Lung microvascular endothelial cell (primary cell): ENCODE data around the gene ANKDD1A. TPM values are rescaled to one million over a fixed set of nuclear protein-coding genes. Genes with fewer than 3 reads are reported as not detected.

Experiments
- DNase-seq, 2 donors: peaks; one replicate each; pipeline versions ENCODE4 v3.0.0 to v3.0.0-alpha.2; 2010; ENCODE audit warnings: low read depth in 2 of 2
- total RNA-seq: library from RNA; depleted of rRNA; stranded (reverse); fragments of >200 nt; gene quantifications from 2 replicates; pipeline ENCODE4 v1.2.1, GENCODE V29; 2014

The ANKDD1A gene
- total RNA-seq, 1 donor from 2014 or later = 3.0 TPM

- peak; percentile 59 to 71 for DNase-seq
Observed at GRCh38 chr15:64895285-64896065, 16.2 kb upstream of the ANKDD1A start.

- DNase-seq = no peak
Observed at GRCh38 chr15:64896371-64897069, 15.2 kb upstream of the ANKDD1A start.

GRCh38 chr15:64897345-64897985 is 14.2 kb upstream of the ANKDD1A start:
- DNase-seq = peak; percentile 60 to 85

- DNase-seq = no peak
Observed at GRCh38 chr15:64898406-64898805, 13.3 kb upstream of the ANKDD1A start.

- DNase-seq = no peak
Observed at GRCh38 chr15:64901141-64901540, 10.6 kb upstream of the ANKDD1A start.

- no peak for DNase-seq
Observed at GRCh38 chr15:64901914-64902313, 9.8 kb upstream of the ANKDD1A start.

GRCh38 chr15:64902863-64903262 is 8.8 kb upstream of the ANKDD1A start:
- DNase-seq = no peak

GRCh38 chr15:64903326-64903950 is 8.3 kb upstream of the ANKDD1A start:
- DNase-seq = no peak

GRCh38 chr15:64904189-64904588 is 7.5 kb upstream of the ANKDD1A start:
- DNase-seq = no peak

GRCh38 chr15:64905119-64905831 is 6.4 kb upstream of the ANKDD1A start:
- peak; percentile 77 to 84 for DNase-seq

- no peak for DNase-seq
Observed at GRCh38 chr15:64905941-64906340, 5.8 kb upstream of the ANKDD1A start.

- DNase-seq = no peak
Observed at GRCh38 chr15:64906402-64906801, 5.3 kb upstream of the ANKDD1A start.

- DNase-seq = no peak
Observed at GRCh38 chr15:64907991-64908390, 3.7 kb upstream of the ANKDD1A start.

- DNase-seq = no peak
Observed at GRCh38 chr15:64909546-64909945, 2.2 kb upstream of the ANKDD1A start.

GRCh38 chr15:64912379-64913325 is 950 bp downstream of the ANKDD1A start:
- no peak for DNase-seq

GRCh38 chr15:64915518-64916227 is 4.0 kb downstream of the ANKDD1A start:
- DNase-seq = no peak

GRCh38 chr15:64916365-64916764 is 4.7 kb downstream of the ANKDD1A start:
- DNase-seq = no peak

GRCh38 chr15:64917211-64917610 is 5.5 kb downstream of the ANKDD1A start:
- no peak for DNase-seq

GRCh38 chr15:64919721-64920120 is 8.0 kb downstream of the ANKDD1A start:
- no peak for DNase-seq

GRCh38 chr15:64921711-64922110 is 10.0 kb downstream of the ANKDD1A start:
- DNase-seq = no peak
